SU-DHL-6 (cell line): ENCODE results near the gene COP1.

Experiments used
- H2AFZ ChIP-seq: fragments of 200-600 bp; sonication (generic); 2 replicates; pipeline ENCODE4 v1.6.1; 2014; ENCODE audit warnings: low read depth, mild to moderate bottlenecking, moderate library complexity, mixed read lengths, antibody characterized with exemption, low read length; ENCODE audit not compliant: severe bottlenecking
- H3F3A ChIP-seq: fragments of 200-600 bp; shearing (Covaris generic); 2 replicates; pipeline ENCODE4 v1.6.0; 2016; ENCODE audit warnings: antibody characterized with exemption, mild to moderate bottlenecking; ENCODE audit not compliant: insufficient read depth
- H3K27ac ChIP-seq: fragments of 200-600 bp; sonication (generic); 2 replicates; pipeline ENCODE4 v1.5.1; 2016; ENCODE audit warnings: low read depth, mild to moderate bottlenecking, low read length, moderate library complexity, mixed read lengths
- H3K27me3 ChIP-seq: fragments of 200-600 bp; sonication (generic), shearing (Covaris generic); 2 replicates; pipeline ENCODE4 v1.6.0; 2014; ENCODE audit warnings: mild to moderate bottlenecking, low read length
- H3K36me3 ChIP-seq: fragments of 200-600 bp; sonication (generic); 2 replicates; pipeline ENCODE4 v1.6.1; 2014; ENCODE audit warnings: mild to moderate bottlenecking, low read length, mixed read lengths
- H3K4me2 ChIP-seq: fragments of 300-600, 200-600 bp; shearing (Covaris generic), sonication (generic); 2 replicates; pipeline ENCODE4 v1.6.0; 2014; ENCODE audit warnings: low read length, low read depth, mild to moderate bottlenecking; ENCODE audit not compliant: poor library complexity, severe bottlenecking
- H3K4me3 ChIP-seq: fragments of 200-600 bp; sonication (generic); 2 replicates; pipeline ENCODE4 v1.5.1; 2014; ENCODE audit warnings: antibody characterized with exemption, low read length, mild to moderate bottlenecking, mixed read lengths; ENCODE audit not compliant: insufficient read depth, poor library complexity, severe bottlenecking
- H3K79me2 ChIP-seq: fragments of 200-600 bp; sonication (generic); 2 replicates; pipeline ENCODE4 v1.6.1; 2014; ENCODE audit warnings: mild to moderate bottlenecking, low read length, moderate library complexity; ENCODE audit not compliant: insufficient read depth
- H3K9ac ChIP-seq: fragments of 200-600 bp; sonication (generic); 2 replicates; pipeline ENCODE4 v1.7.0; 2014; ENCODE audit warnings: mild to moderate bottlenecking, low read length
- H3K9me2 ChIP-seq: fragments of 200-600 bp; sonication (generic); replicated peaks from 2 replicates; pipeline ENCODE4 v1.6.1; 2014; ENCODE audit warnings: low read length; ENCODE audit not compliant: insufficient read depth
- H3K9me3 ChIP-seq: fragments of 200-600 bp; sonication (generic); 2 replicates; pipeline ENCODE4 v1.6.1; 2014; ENCODE audit warnings: low read length, mixed read lengths; ENCODE audit not compliant: insufficient read depth
- H4K20me1 ChIP-seq: fragments of 200-600 bp; sonication (generic); 2 replicates; pipeline ENCODE4 v1.6.1; 2014; ENCODE audit warnings: low read depth, mild to moderate bottlenecking, antibody characterized with exemption, low read length, moderate library complexity, mixed read lengths
- CTCF ChIP-seq: fragments of 200-600 bp; sonication (generic); IDR thresholded peaks from one replicate; pipeline ENCODE4 v1.5.1; 2017; ENCODE audit warnings: antibody characterized with exemption, mild to moderate bottlenecking, low read length, moderate library complexity; ENCODE audit not compliant: insufficient read depth, poor library complexity, severe bottlenecking
- EZH2phosphoT487 ChIP-seq: fragments of 200-600 bp; sonication (generic), shearing (Covaris generic); conservative IDR thresholded peaks from 2 replicates; pipeline ENCODE4 v1.6.1; 2018; ENCODE audit warnings: mild to moderate bottlenecking, antibody characterized with exemption, low read length, moderate library complexity, mixed read lengths

COP1 gene

GRCh38 chr1:175944591-175944990, 262.5 kb downstream of the COP1 start:
- H2AFZ ChIP-seq: no peak overlapping the region
- H3K27ac ChIP-seq: no peak overlapping the region
- H4K20me1 ChIP-seq: no peaks in the 10 kb centered on the region
- no peak overlapping the region for H3K4me3 ChIP-seq
- no peaks in the 10 kb centered on the region for H3K79me2 ChIP-seq
- no peaks in the 10 kb centered on the region for H3K9me3 ChIP-seq
- no peaks in the 10 kb centered on the region for H3K9me2 ChIP-seq
- no peak overlapping the region for H3K4me2 ChIP-seq
- H3K9ac ChIP-seq: no peak overlapping the region
- no peaks in the 10 kb centered on the region for H3F3A ChIP-seq
- TF ChIP-seq CTCF: no peak
- TF ChIP-seq EZH2phosphoT487: no peak
- H3K36me3 ChIP-seq: peaks cover 12% of the 10 kb centered on the region
- no peaks in the 10 kb centered on the region for H3K27me3 ChIP-seq

- no peaks in the 10 kb centered on the region for H3K9me3 ChIP-seq
- H3K4me2 ChIP-seq: no peak overlapping the region
- H3K4me3 ChIP-seq: no peak overlapping the region
- H2AFZ ChIP-seq: no peak overlapping the region
- H3K27ac ChIP-seq: no peak overlapping the region
- no peaks in the 10 kb centered on the region for H3K9me2 ChIP-seq
- peaks cover 11% of the 10 kb centered on the region; the same call in 1 of the 2 replicates for H3K36me3 ChIP-seq
- H3F3A ChIP-seq: no peaks in the 10 kb centered on the region; the same call in 1 of the 2 replicates
- H3K27me3 ChIP-seq: no peaks in the 10 kb centered on the region
- H3K9ac ChIP-seq: no peak overlapping the region
- no peaks in the 10 kb centered on the region for H3K79me2 ChIP-seq
- H4K20me1 ChIP-seq: no peaks in the 10 kb centered on the region
- TF ChIP-seq CTCF: no peak
- TF ChIP-seq EZH2phosphoT487: no peak
Observed at GRCh38 chr1:175941164-175941563, 265.9 kb downstream of the COP1 start.

- no peaks in the 10 kb centered on the region for H3K9me2 ChIP-seq
- TF ChIP-seq EZH2phosphoT487 (no peak), CTCF (no peak)
- H3K79me2 ChIP-seq: no peaks in the 10 kb centered on the region
- H3K27ac ChIP-seq: no peak overlapping the region
- no peaks in the 10 kb centered on the region for H3K9me3 ChIP-seq
- no peak overlapping the region for H2AFZ ChIP-seq
- H3K4me3 ChIP-seq: no peak overlapping the region
- H3K36me3 ChIP-seq: peaks cover 3% of the 10 kb centered on the region; the same call in 1 of the 2 replicates
- H3F3A ChIP-seq: no peaks in the 10 kb centered on the region; the same call in 1 of the 2 replicates
- no peak overlapping the region for H3K4me2 ChIP-seq
- no peaks in the 10 kb centered on the region for H4K20me1 ChIP-seq
- H3K9ac ChIP-seq: no peak overlapping the region
- H3K27me3 ChIP-seq: no peaks in the 10 kb centered on the region
Observed at GRCh38 chr1:175936736-175937135, 270.4 kb downstream of the COP1 start.

GRCh38 chr1:175935566-175936115, 271.4 kb downstream of the COP1 start:
- TF ChIP-seq CTCF (no peak), EZH2phosphoT487 (no peak)
- Histone ChIP-seq H3K4me3 (no peak overlapping the region), H3K4me2 (no peak overlapping the region), H3K9me2 (no peaks in the 10 kb centered on the region), H3K27me3 (no peaks in the 10 kb centered on the region), H3K27ac (no peak overlapping the region), H2AFZ (no peak overlapping the region), H4K20me1 (no peaks in the 10 kb centered on the region), H3K9ac (no peak overlapping the region), H3F3A (no peaks in the 10 kb centered on the region; the same call in 1 of the 2 replicates), H3K36me3 (peaks cover 3% of the 10 kb centered on the region; the same call in 1 of the 2 replicates), H3K79me2 (no peaks in the 10 kb centered on the region), H3K9me3 (no peaks in the 10 kb centered on the region)
